CD4-positive, CD25-positive, alpha-beta regulatory T cell (primary cell): ENCODE data around the gene ZNF746. TPM values are rescaled to one million over a fixed set of nuclear protein-coding genes. Genes with fewer than 3 reads are reported as not detected.

ENCODE experiments used
- ATAC-seq, 2 donors: fragments of 150-1000 bp; cut with Tn5 transposase; one replicate each; pipeline ENCODE4 v1.10.0; 2021; ENCODE audit warnings: low read depth in 2 of 2, moderate number of reproducible peaks in 2 of 2, moderate library complexity in 1 of 2
- DNase-seq, 3 donors: peaks; one replicate each; pipeline versions ENCODE4 v3.0.0 to v3.0.0-alpha.2; 2012 to 2022; ENCODE audit warnings: mixed read lengths in 1 of 3
- H3K27ac ChIP-seq: one replicate; pipeline ENCODE4 v1.7.0; 2013; ENCODE audit warnings: mild to moderate bottlenecking, low read length; ENCODE audit not compliant: insufficient read depth, poor library complexity, severe bottlenecking
- H3K27me3 ChIP-seq: one replicate; pipeline ENCODE4 v1.7.0; 2013; ENCODE audit warnings: low read length; ENCODE audit not compliant: control insufficient read depth, insufficient read depth
- H3K36me3 ChIP-seq: one replicate; pipeline ENCODE4 v1.7.0; 2013; ENCODE audit warnings: mild to moderate bottlenecking, low read length, moderate library complexity; ENCODE audit not compliant: control insufficient read depth, insufficient read depth
- H3K4me1 ChIP-seq: 2 replicates; pipeline ENCODE4 v1.7.0; 2013; ENCODE audit warnings: mild to moderate bottlenecking, low read length; ENCODE audit not compliant: insufficient read depth, control insufficient read depth, poor library complexity, severe bottlenecking
- H3K4me3 ChIP-seq: one replicate; pipeline ENCODE4 v1.7.0; 2013; ENCODE audit warnings: low read depth, mild to moderate bottlenecking, low read length, moderate library complexity
- H3K9me3 ChIP-seq, 2 experiments: 1 replicate in 1 of 2; 2 replicates in 1 of 2; pipeline ENCODE4 v1.7.0; 2013; ENCODE audit warnings: low read length in 2 of 2, mild to moderate bottlenecking in 1 of 2, moderate library complexity in 1 of 2; ENCODE audit not compliant: control insufficient read depth in 2 of 2
- H3K27ac Mint-ChIP-seq, 3 donors: one replicate each; pipeline ENCODE4 v1.8.0; 2020 to 2022; ENCODE audit warnings: mild to moderate bottlenecking in 3 of 3, mixed read lengths in 3 of 3, moderate library complexity in 2 of 3
- H3K27me3 Mint-ChIP-seq: one replicate; pipeline ENCODE4 v1.8.0; 2022; ENCODE audit warnings: mild to moderate bottlenecking, mixed read lengths
- H3K36me3 Mint-ChIP-seq: one replicate; pipeline ENCODE4 v1.8.0; 2020; ENCODE audit warnings: mixed read lengths
- H3K4me1 Mint-ChIP-seq, 4 donors: one replicate each; pipeline ENCODE4 v1.8.0; 2020 to 2022; ENCODE audit warnings: mixed read lengths in 4 of 4, mild to moderate bottlenecking in 1 of 4
- H3K4me3 Mint-ChIP-seq, 4 donors: one replicate each; pipeline ENCODE4 v1.8.0; 2020 to 2022; ENCODE audit warnings: mild to moderate bottlenecking in 4 of 4, mixed read lengths in 4 of 4, moderate library complexity in 3 of 4
- H3K9me3 Mint-ChIP-seq, 7 donors: one replicate each; pipeline ENCODE4 v1.8.0; 2020 to 2022; ENCODE audit warnings: mixed read lengths in 7 of 7, mild to moderate bottlenecking in 3 of 7, moderate library complexity in 2 of 7
- polyA plus RNA-seq, 4 donors: library from polyadenylated mRNA; unstranded; fragments of 300-500 nt; fragmentation: Illumina TruSeq; gene quantifications; one replicate each; pipeline ENCODE4 v1.2.3, GENCODE V29; 2021
- total RNA-seq: library from RNA; stranded (reverse); gene quantifications from one replicate; pipeline ENCODE4 v1.2.3, GENCODE V29; 2022

Gene ZNF746
- total and polyA plus RNA-seq, 5 donors from 2014 or later: 8.2 to 33.9 (median 10.9) TPM

GRCh38 chr7:149463500-149464161 is 34.0 kb downstream of the ZNF746 start:
- Histone ChIP-seq H3K27me3 (peaks cover 18% of the 10 kb centered on the region), H3K36me3 (no peaks in the 10 kb centered on the region), H3K4me3 (no peak overlapping the region), H3K4me1 (peaks cover 16% of the 10 kb centered on the region), H3K27ac (no peak overlapping the region), H3K9me3 (peaks cover 0 to 2% of the 10 kb centered on the region in 2 experiments)
- DNase-seq (no peak), ATAC-seq (no peak)
- Mint-ChIP-seq H3K4me3 (peak overlapping the region in 1 of 4 donors; percentile 52), H3K27ac (no peak overlapping the region), H3K27me3 (peaks cover 38% of the 10 kb centered on the region), H3K36me3 (no peaks in the 10 kb centered on the region), H3K9me3 (peaks cover 0 to 4% (median 0%) of the 10 kb centered on the region in 7 donors), H3K4me1 (peaks cover 0 to 24% (median 12%) of the 10 kb centered on the region in 4 donors)

DNA sequence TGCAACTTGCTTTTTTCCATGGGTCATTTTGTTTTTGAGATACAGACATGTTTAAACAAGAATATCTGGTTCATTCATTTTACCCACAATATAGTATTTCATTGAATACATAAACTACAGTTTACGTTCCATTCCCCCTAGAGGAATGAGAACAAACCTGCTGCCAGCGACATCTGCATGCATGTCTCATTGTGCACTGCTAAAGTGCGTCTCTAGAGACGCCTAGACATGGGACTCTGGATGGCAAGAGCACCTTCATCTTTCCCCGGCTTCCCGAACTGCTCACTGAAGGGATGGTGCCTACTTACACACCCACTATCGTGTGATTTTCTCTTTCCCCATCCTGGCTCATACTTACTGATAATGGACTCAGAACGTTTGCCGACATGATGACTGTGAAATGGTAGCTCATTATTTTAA is 35.5 kb downstream of the ZNF746 start:
- no peak overlapping the region for H3K27ac ChIP-seq
- peaks cover 18% of the 10 kb centered on the region for H3K27me3 ChIP-seq
- Mint-ChIP-seq H3K27ac (no peak overlapping the region), H3K4me3 (peak overlapping the region; percentile 15 to 95 (median 46)), H3K4me1 (peaks cover 6 to 38% (median 24%) of the 10 kb centered on the region in 4 donors), H3K27me3 (peaks cover 40% of the 10 kb centered on the region), H3K36me3 (peaks cover 1% of the 10 kb centered on the region), H3K9me3 (peaks cover 0 to 4% (median 0%) of the 10 kb centered on the region in 7 donors)
- H3K4me3 ChIP-seq: no peak overlapping the region
- ATAC-seq (no peak), DNase-seq (no peak)
- H3K4me1 ChIP-seq: peaks cover 19% of the 10 kb centered on the region
- H3K36me3 ChIP-seq: no peaks in the 10 kb centered on the region
- H3K9me3 ChIP-seq: peaks cover 0 to 2% of the 10 kb centered on the region in 2 experiments

DNA sequence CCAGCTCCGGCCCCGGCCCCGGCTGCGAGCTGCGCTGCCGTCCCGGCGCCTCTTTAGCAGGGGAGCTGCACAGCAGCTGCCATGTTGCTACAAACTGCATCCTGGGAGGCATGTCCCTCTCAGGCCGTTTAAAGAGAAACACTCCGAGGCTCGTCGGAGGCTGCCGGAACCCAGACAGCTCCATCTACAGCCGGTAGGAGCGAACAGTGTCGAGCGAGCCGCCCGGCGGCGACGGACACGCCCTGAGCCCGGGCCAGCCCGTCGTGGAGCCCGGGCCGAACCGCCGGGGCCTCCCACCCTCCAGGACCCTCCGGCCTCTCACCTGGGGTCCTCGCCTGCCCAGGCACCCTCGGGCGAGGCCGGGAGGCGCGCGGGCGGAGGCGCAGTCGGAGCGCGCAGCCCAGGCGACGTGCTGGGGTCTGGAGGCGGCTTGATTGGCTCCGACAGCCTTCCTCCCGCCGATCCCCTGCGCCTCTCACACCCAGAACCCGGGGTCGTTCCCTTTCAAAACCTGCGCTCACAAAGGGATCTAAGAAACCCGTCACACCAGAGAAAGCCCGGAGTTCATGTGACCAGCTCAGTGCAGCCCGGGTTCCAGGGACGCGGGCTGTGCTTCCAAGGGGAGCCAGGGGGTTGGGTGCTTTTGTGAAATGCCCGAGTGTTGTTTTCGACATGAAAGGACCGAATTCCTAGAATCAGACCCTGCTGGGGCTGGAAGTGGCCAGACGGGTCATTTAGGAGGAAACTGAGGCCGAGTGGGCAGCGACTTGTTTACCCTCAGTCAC is 36.9 kb downstream of the ZNF746 start, which contains the start of gene ZNF777:
Gene ZNF777, minus strand, starts transcription at position 570 of the 785 bp plus-strand sequence. CDS start 5,040 bp downstream, outside the sequence.
- peaks cover 12% of the 10 kb centered on the region for H3K36me3 Mint-ChIP-seq
- peaks cover 15 to 46% (median 30%) of the 10 kb centered on the region in 4 donors for H3K4me1 Mint-ChIP-seq
- H3K27me3 Mint-ChIP-seq: peaks cover 28% of the 10 kb centered on the region
- Histone ChIP-seq H3K27me3 (peaks cover 14% of the 10 kb centered on the region), H3K4me1 (peaks cover 19% of the 10 kb centered on the region), H3K27ac (peak within 1 kb of the TSS; percentile 10), H3K36me3 (peaks cover 9% of the 10 kb centered on the region), H3K4me3 (peak within 1 kb of the TSS; percentile 66), H3K9me3 (no peaks in the 10 kb centered on the region)
- peak within 1 kb of the TSS in 2 of 3 donors; percentile 83 to 90 for H3K27ac Mint-ChIP-seq
- ATAC-seq: peak; percentile 99
- H3K9me3 Mint-ChIP-seq: peaks cover 0 to 2% (median 0%) of the 10 kb centered on the region in 7 donors
- peak; percentile 66 to 92 (median 83) for DNase-seq
- peak within 1 kb of the TSS; percentile 87 to 95 (median 90) for H3K4me3 Mint-ChIP-seq

- Mint-ChIP-seq H3K27me3 (peaks cover 24% of the 10 kb centered on the region), H3K27ac (no peak overlapping the region), H3K9me3 (peaks cover 0 to 2% (median 0%) of the 10 kb centered on the region in 7 donors), H3K4me3 (peak overlapping the region in 1 of 4 donors; percentile 87), H3K4me1 (peaks cover 15 to 48% (median 31%) of the 10 kb centered on the region in 4 donors), H3K36me3 (peaks cover 18% of the 10 kb centered on the region)
- DNase-seq: peak in 1 of 3 donors; percentile 15
- peak; percentile 17 to 18 for ATAC-seq
- H3K9me3 ChIP-seq: no peaks in the 10 kb centered on the region
- peaks cover 17% of the 10 kb centered on the region for H3K36me3 ChIP-seq
- H3K4me1 ChIP-seq: peaks cover 19% of the 10 kb centered on the region
- peaks cover 9% of the 10 kb centered on the region for H3K27me3 ChIP-seq
- no peak overlapping the region for H3K27ac ChIP-seq
- H3K4me3 ChIP-seq: no peak overlapping the region
Observed at GRCh38 chr7:149459540-149460452, 37.8 kb downstream of the ZNF746 start.

DNA sequence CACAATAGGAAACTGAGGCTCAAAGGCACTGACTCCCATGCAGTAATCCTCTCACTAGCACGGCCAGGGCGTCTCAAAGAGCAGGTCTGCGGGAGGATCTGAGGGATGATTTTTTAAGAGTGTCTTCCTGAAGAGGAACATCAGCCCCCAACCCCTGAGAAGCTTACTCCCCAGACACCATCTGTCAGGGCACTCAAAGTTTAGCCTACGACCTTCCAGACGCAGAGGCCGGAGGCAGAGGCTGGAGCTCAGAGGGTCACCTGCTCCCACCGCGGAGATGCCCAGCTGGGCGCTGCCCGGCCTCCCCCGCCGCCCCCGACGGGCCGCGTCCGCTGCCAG is 38.4 kb downstream of the ZNF746 start:
- Mint-ChIP-seq H3K4me3 (peak overlapping the region; percentile 65 to 93 (median 88)), H3K9me3 (no peaks in the 10 kb centered on the region), H3K27ac (peak overlapping the region; percentile 38 to 73 (median 70)), H3K4me1 (peaks cover 15 to 48% (median 32%) of the 10 kb centered on the region in 4 donors), H3K36me3 (peaks cover 24% of the 10 kb centered on the region), H3K27me3 (peaks cover 18% of the 10 kb centered on the region)
- Histone ChIP-seq H3K4me1 (peaks cover 19% of the 10 kb centered on the region), H3K4me3 (no peak overlapping the region), H3K27me3 (peaks cover 5% of the 10 kb centered on the region), H3K27ac (no peak overlapping the region), H3K9me3 (no peaks in the 10 kb centered on the region), H3K36me3 (peaks cover 24% of the 10 kb centered on the region)
- ATAC-seq (no peak), DNase-seq (no peak)

DNA sequence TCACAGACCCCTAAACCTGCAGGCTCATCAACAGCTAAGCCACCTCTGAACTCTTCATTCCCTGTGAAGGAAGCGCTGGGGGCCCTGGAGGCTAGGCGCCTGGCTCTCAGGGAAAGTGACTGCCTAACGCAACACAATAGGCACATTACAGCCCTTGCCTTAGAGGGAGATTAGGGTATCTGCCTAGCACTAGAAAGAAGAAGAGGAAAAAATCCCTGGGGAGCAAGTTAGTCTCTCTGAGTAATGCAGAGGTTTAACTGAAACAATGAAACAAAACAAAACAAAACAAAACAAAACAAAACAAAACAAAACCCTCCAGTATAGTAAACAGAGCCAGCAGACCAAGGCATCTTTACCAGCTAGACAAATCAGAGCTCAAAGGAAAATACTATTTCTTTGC is 39.4 kb downstream of the ZNF746 start:
- H3K4me1 Mint-ChIP-seq: peaks cover 15 to 48% (median 33%) of the 10 kb centered on the region in 4 donors
- peaks cover 3% of the 10 kb centered on the region for H3K27me3 ChIP-seq
- peaks cover 32% of the 10 kb centered on the region for H3K36me3 ChIP-seq
- peak overlapping the region; percentile 43 to 73 (median 70) for H3K27ac Mint-ChIP-seq
- no peak overlapping the region for H3K4me3 ChIP-seq
- no peak for DNase-seq
- H3K27ac ChIP-seq: no peak overlapping the region
- H3K27me3 Mint-ChIP-seq: peaks cover 16% of the 10 kb centered on the region
- ATAC-seq: no peak
- peaks cover 25% of the 10 kb centered on the region for H3K36me3 Mint-ChIP-seq
- peaks cover 19% of the 10 kb centered on the region for H3K4me1 ChIP-seq
- H3K4me3 Mint-ChIP-seq: peak overlapping the region; percentile 65 to 93 (median 88)
- no peaks in the 10 kb centered on the region for H3K9me3 ChIP-seq
- H3K9me3 Mint-ChIP-seq: no peaks in the 10 kb centered on the region

- Mint-ChIP-seq H3K4me3 (peak overlapping the region; percentile 65 to 88 (median 80)), H3K36me3 (peaks cover 25% of the 10 kb centered on the region), H3K9me3 (no peaks in the 10 kb centered on the region), H3K27ac (peak overlapping the region in 2 of 3 donors; percentile 32 to 70), H3K27me3 (peaks cover 16% of the 10 kb centered on the region), H3K4me1 (peaks cover 20 to 48% (median 34%) of the 10 kb centered on the region in 4 donors)
- no peak for DNase-seq
- no peak for ATAC-seq
- Histone ChIP-seq H3K4me1 (peaks cover 19% of the 10 kb centered on the region), H3K9me3 (no peaks in the 10 kb centered on the region), H3K36me3 (peaks cover 35% of the 10 kb centered on the region), H3K27me3 (peaks cover 3% of the 10 kb centered on the region), H3K27ac (no peak overlapping the region), H3K4me3 (no peak overlapping the region)
Observed at GRCh38 chr7:149457766-149458165, 39.8 kb downstream of the ZNF746 start.
